GM12878 (cell line): Measurements from ENCODE around the gene NFATC2. TPM values are rescaled to one million over a fixed set of nuclear protein-coding genes. Genes with fewer than 3 reads are reported as not detected.

Source experiments
- ATAC-seq: fragments of 200-7000 bp; cut with Tn5 transposase; 3 replicates; pipeline ENCODE4 v1.9.1; 2020; ENCODE audit warnings: mild to moderate bottlenecking, moderate library complexity
- BruUV-seq: library from RNA; stranded (reverse); fragments of 400-500 nt; replicated peaks from 2 replicates; lab custom pipeline; 2021; lab: Mats Ljungman, UMichigan
- CTCF ChIA-PET: fragments of 300-600 bp; sonication (Branson Sonifier 250); formaldehyde crosslinking; extraction: SDS; loops from one replicate; lab custom pipeline; 2021; ENCODE audit warnings: inconsistent platforms; lab: Yijun Ruan, JAX
- POLR2A ChIA-PET: fragments of 350-600 bp; formaldehyde crosslinking; extraction: SDS; loops from one replicate; lab custom pipeline; 2021; ENCODE audit warnings: inconsistent platforms; lab: Charles Lee
- RAD21 ChIA-PET: fragments of 300-600 bp; sonication (Branson Sonifier 250); formaldehyde crosslinking; loops from one replicate; lab custom pipeline; 2023; ENCODE audit warnings: antibody characterized with exemption; ENCODE audit not compliant: unreplicated experiment; lab: Charles Lee
- SMC1A ChIA-PET: fragments of 300-600 bp; sonication (Branson Sonifier 250); formaldehyde crosslinking; loops from one replicate; lab custom pipeline; 2023; ENCODE audit not compliant: unreplicated experiment, uncharacterized antibody; lab: Charles Lee
- DNase-seq: peaks from one replicate; pipeline ENCODE4 v3.0.0-alpha.2; 2011; ENCODE audit warnings: low read depth, low spot score
- FAIRE-seq: peaks from 3 replicates; lab custom pipeline; 2011; peaks lifted over from hg19 to GRCh38; lab: Jason Lieb, UNC
- H2AFZ ChIP-seq: 2 replicates; pipeline ENCODE4 v1.6.0; 2011; ENCODE audit warnings: low read depth, low read length, control low read depth; ENCODE audit not compliant: control insufficient read depth
- H3K27ac ChIP-seq: 2 replicates; pipeline ENCODE4 v1.5.1; 2011; ENCODE audit warnings: control low read depth; ENCODE audit not compliant: control insufficient read depth, insufficient read depth
- H3K27me3 ChIP-seq, 2 experiments: replicated peaks in 1 of 2; 2 replicates each; pipeline versions ENCODE4 v1.6.0 to v1.6.1; 2011; ENCODE audit warnings: low read length in 1 of 2; ENCODE audit not compliant: control insufficient read depth in 2 of 2, insufficient read depth in 2 of 2
- H3K36me3 ChIP-seq, 2 experiments: 2 replicates each; pipeline ENCODE4 v1.5.1; 2011; ENCODE audit warnings: low read length in 1 of 2; ENCODE audit not compliant: control insufficient read depth in 2 of 2, insufficient read depth in 2 of 2
- H3K4me1 ChIP-seq: 2 replicates; pipeline ENCODE4 v1.6.1; 2011; ENCODE audit warnings: mild to moderate bottlenecking, low read length, moderate library complexity, mixed read lengths; ENCODE audit not compliant: control insufficient read depth, insufficient read depth
- H3K4me2 ChIP-seq: 2 replicates; pipeline ENCODE4 v1.6.0; 2011; ENCODE audit warnings: control low read depth; ENCODE audit not compliant: control insufficient read depth, insufficient read depth
- H3K4me3 ChIP-seq: fragments of 200-600 bp; sonication (generic); 2 replicates; pipeline ENCODE4 v1.5.1; 2016
- H3K79me2 ChIP-seq: 2 replicates; pipeline ENCODE4 v1.6.0; 2011; ENCODE audit warnings: low read length; ENCODE audit not compliant: control insufficient read depth, insufficient read depth
- H3K9ac ChIP-seq: 2 replicates; pipeline ENCODE4 v1.8.0; 2011; ENCODE audit warnings: low read length, control low read depth, mixed read lengths; ENCODE audit not compliant: control insufficient read depth, insufficient read depth
- H3K9me3 ChIP-seq: replicated peaks from 3 replicates; pipeline ENCODE4 v1.5.1; 2011; ENCODE audit warnings: mild to moderate bottlenecking, low read length; ENCODE audit not compliant: control insufficient read depth, insufficient read depth
- H4K20me1 ChIP-seq: 2 replicates; pipeline ENCODE4 v1.6.0; 2011; ENCODE audit not compliant: control insufficient read depth, insufficient read depth
- ATF7 ChIP-seq: fragments of 450-650 bp; IDR thresholded peaks from 2 replicates; pipeline ENCODE4 v1.6.1; 2016; ENCODE audit warnings: low read depth, mild to moderate bottlenecking
- BCL11A ChIP-seq: IDR thresholded peaks from 2 replicates; pipeline ENCODE4 v1.6.1; 2011; ENCODE audit warnings: low read depth, low read length
- CHD1 ChIP-seq: IDR thresholded peaks from 2 replicates; pipeline ENCODE4 v1.6.1; 2012; ENCODE audit warnings: low read depth, low read length, improper control_type of control experiment
- NFIC ChIP-seq: IDR thresholded peaks from 2 replicates; pipeline ENCODE4 v1.6.1; 2012; ENCODE audit warnings: low read depth, mild to moderate bottlenecking, inconsistent platforms, low read length, moderate library complexity
- NR2F1 ChIP-seq: fragments of 450-650 bp; conservative IDR thresholded peaks from 2 replicates; pipeline ENCODE4 v1.6.1; 2017; ENCODE audit warnings: mild to moderate bottlenecking
- PML ChIP-seq: IDR thresholded peaks from 2 replicates; pipeline ENCODE4 v1.6.1; 2012; ENCODE audit warnings: low read length, inconsistent platforms
- SMAD5 ChIP-seq: IDR thresholded peaks from 2 replicates; pipeline ENCODE4 v1.6.1; 2016; ENCODE audit warnings: antibody characterized with exemption, low read depth
- ZBTB11 ChIP-seq: fragments of 450-650 bp; formaldehyde crosslinking; IDR thresholded peaks from 2 replicates; pipeline ENCODE4 v1.5.0; 2022; ENCODE audit warnings: mild to moderate bottlenecking, missing genetic modification characterization
- ZNF274 ChIP-seq: IDR thresholded peaks from one replicate; pipeline ENCODE4 v1.8.0; 2011; ENCODE audit not compliant: insufficient read length, insufficient read depth
- ZSCAN29 ChIP-seq: fragments of 450-650 bp; IDR thresholded peaks from 2 replicates; pipeline ENCODE4 v1.6.1; 2017; ENCODE audit warnings: mild to moderate bottlenecking, moderate library complexity
- WGBS: methylation state at CpG from one replicate; pipeline ENCODE4 v1.1.6; 2016; ENCODE audit warnings: low lambda C conversion rate; ENCODE audit not compliant: insufficient replicate concordance, insufficient coverage; ENCODE audit errors: missing lambda C conversion rate; 5-methylcytosine and 5-hydroxymethylcytosine counted together
- in situ Hi-C: fragments of 300-500 bp; cut with MboI; formaldehyde crosslinking; loops from 9 replicates; pipeline ENCODE4 v1.14.3; 2018; ENCODE audit warnings: mixed read lengths
- intact Hi-C: fragments of 100-400 bp; cut with micrococcal nuclease; formaldehyde crosslinking; loops from one replicate; pipeline ENCODE4 v1.14.2; 2022; ENCODE audit not compliant: unreplicated experiment
- polyA plus RNA-seq, 11 experiments: library from polyadenylated mRNA; depleted of rRNA in 4 of 11; unstranded in 6 of 11; stranded (reverse) in 5 of 11; fragments of >200 nt; fragmentation: Nextera tagmentation in 4 of 11; fragmentation: Illumina TruSeq in 1 of 11; extraction: Ambion mirVana in 4 of 11; extraction: Trizol in 1 of 11; gene quantifications; 1 replicate in 1 of 11; 2 replicates in 10 of 11; pipeline versions ENCODE4 v1.2.1 to v1.2.3, GENCODE V29; 2011 to 2016; ENCODE audit warnings: inconsistent platforms in 2 of 11, missing spikeins in 2 of 11, low read depth in 1 of 11
- total RNA-seq, 4 experiments: library from RNA; depleted of rRNA in 3 of 4; stranded (reverse); fragments of >200 nt in 3 of 4; fragmentation: Illumina TruSeq in 1 of 4; extraction: Trizol in 1 of 4; gene quantifications; 2 replicates each; pipeline versions ENCODE4 v1.2.1 to v1.2.3, GENCODE V29; 2013 to 2021
- TF ChIP-seq, protein P1 (sequence below): IDR thresholded peaks from 2 replicates; pipeline ENCODE4 v1.6.1; 2011; ENCODE audit warnings: borderline replicate concordance, low read depth, mild to moderate bottlenecking, moderate library complexity, mixed read lengths, low read length; ENCODE audit not compliant: insufficient read depth; ENCODE audit errors: extremely low read length

The NFATC2 gene
- total and polyA plus RNA-seq, 10 of the 15 experiments (the other 5 are each of a cell fraction or from before 2014, with no cell fraction given) = 3.3 to 20.0 (median 7.3) TPM

DNA sequence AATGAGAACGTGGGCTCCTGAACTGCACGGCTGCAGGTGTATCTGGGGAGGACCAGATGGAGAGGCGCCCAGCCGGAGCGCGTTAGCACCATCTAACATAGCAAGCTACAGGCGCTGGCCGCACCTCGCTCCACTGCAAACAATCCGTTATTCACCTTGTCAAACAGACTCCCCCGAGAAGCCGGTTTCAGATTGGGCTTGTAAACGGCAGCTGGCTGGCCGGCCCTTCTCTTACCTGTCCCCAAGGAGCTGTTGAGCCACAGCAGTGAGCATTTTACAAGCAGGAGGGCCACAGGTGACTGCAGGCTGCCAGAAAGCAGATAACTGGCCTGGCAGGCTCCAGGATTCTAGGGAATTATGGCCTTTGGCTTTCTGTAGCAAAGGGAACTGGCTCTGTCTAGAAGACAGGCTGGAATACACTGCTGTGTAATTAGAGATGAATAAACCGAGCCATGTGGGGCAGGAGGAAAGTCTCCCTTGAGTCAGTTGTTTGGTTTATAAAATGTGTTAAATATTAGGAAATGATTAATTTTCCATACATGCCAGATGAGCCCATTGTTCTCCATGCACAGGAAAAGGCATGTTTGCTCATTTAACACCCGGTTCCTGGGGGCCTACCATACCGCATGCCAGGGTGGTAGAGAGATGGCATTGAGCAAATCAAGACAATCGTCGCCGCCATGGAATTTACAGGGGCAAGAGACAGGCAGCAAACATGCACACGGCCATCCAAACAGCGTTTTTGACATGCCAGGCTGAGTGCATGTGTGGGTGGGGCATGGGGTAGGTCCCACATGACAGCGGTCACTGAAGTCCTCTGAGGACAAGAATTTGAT is 159.3 kb downstream of the NFATC2 start:
- CTCF ChIA-PET = interaction anchor here (0.9 to 1.2 kb wide), 2 partner anchors 18 to 213 kb away, joined by 3 to 5 read pairs; no protein-coding TSS in a partner anchor
- no peak for TF ChIP-seq CHD1
- TF ChIP-seq BCL11A = no peak
- TF ChIP-seq ATF7 = no peak
- no peak for TF ChIP-seq ZSCAN29
- TF ChIP-seq SMAD5 = no peak
- TF ChIP-seq PML = no peak
- no peak for TF ChIP-seq NFIC
- TF ChIP-seq NR2F1 = no peak
- no peak for TF ChIP-seq ZBTB11 (CRISPR knock-in tag)
- TF ChIP-seq ZNF274 = no peak
- TF ChIP-seq, protein P1, sequence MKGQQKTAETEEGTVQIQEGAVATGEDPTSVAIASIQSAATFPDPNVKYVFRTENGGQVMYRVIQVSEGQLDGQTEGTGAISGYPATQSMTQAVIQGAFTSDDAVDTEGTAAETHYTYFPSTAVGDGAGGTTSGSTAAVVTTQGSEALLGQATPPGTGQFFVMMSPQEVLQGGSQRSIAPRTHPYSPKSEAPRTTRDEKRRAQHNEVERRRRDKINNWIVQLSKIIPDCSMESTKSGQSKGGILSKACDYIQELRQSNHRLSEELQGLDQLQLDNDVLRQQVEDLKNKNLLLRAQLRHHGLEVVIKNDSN = no peak
- BruUV-seq = no TSS peak

More for the DNA sequence above, 159.3 kb downstream of the NFATC2 start:
- no peaks in the 10 kb centered on the region for H3K79me2 ChIP-seq
- intact Hi-C loops = loop anchor here (5.0 kb wide), 1 partner anchor 159 kb away; the partner anchor contains the start of gene NFATC2
- RAD21 ChIA-PET = no interaction called here
- SMC1A ChIA-PET = no interaction called here
- no peak overlapping the region for H3K4me2 ChIP-seq
- no peak overlapping the region for H3K4me3 ChIP-seq
- no peaks in the 10 kb centered on the region for H3K9me3 ChIP-seq
- ATAC-seq (no peak), FAIRE-seq (no peak), DNase-seq (no peak)
- POLR2A ChIA-PET = no interaction called here
- no peak overlapping the region for H3K27ac ChIP-seq
- no peaks in the 10 kb centered on the region for H4K20me1 ChIP-seq
- no peaks in the 10 kb centered on the region for H3K27me3 ChIP-seq
- no peaks in the 10 kb centered on the region for H3K36me3 ChIP-seq
- H3K4me1 ChIP-seq = peaks cover 44% of the 10 kb centered on the region
- no peak overlapping the region for H2AFZ ChIP-seq
- H3K9ac ChIP-seq = no peak overlapping the region
- 71% methylated on average over 23 of the region's 23 CpGs for WGBS
- in situ Hi-C loops = no loop called here
